ENCODE measurements around the gene MTMR11. TPM values are rescaled to one million over a fixed set of nuclear protein-coding genes. Genes with fewer than 3 reads are reported as not detected.

Gene MTMR11
- total RNA-seq, 1 experiment from 2014 or later: 10.5 TPM

DNA sequence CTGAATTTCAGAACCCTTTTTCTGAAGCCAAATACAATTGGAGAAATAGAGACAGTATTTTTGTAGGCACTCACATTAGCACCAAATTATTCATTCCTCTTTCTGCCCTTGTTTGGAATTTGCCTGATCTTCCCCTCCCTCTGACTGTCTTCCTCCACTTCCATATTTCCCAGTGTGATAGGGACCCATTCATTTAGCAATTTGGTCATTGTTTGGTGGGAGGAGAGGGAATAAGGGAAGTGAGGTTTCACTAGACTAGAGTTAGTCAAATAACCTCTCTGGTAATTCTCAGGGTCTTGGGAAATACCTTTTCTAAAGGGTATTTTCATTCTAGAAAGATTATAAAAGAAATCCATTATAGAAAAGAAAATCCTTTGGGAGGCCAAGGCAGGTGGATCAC, 31.0 kb upstream of the MTMR11 start:
- intact Hi-C loops (cut with micrococcal nuclease): no loop called here
- Histone ChIP-seq H3K9me3 (ENCODE audit: control insufficient read depth in 1 of 2, insufficient read depth in 1 of 2, low read depth in 1 of 2, low read length in 2 of 2) (no peaks in the 10 kb centered on the region), H3K4me2 (ENCODE audit: low read length) (no peak overlapping the region), H3K79me2 (ENCODE audit: insufficient read depth, low read length) (no peaks in the 10 kb centered on the region), H3K27ac (ENCODE audit: low read depth, low read length) (no peak overlapping the region), H3K27me3 (ENCODE audit: insufficient read depth, low read length) (no peaks in the 10 kb centered on the region), H3K9ac (ENCODE audit: low read length) (no peak overlapping the region), H4K20me1 (ENCODE audit: insufficient read depth) (no peaks in the 10 kb centered on the region), H3K9me2 (ENCODE audit: insufficient read depth) (no peaks in the 10 kb centered on the region), H3K4me3 (replicated peaks in 1 of 2; ENCODE audit: low read depth in 1 of 2, low read length in 2 of 2) (no peak overlapping the region), H3K4me1 (ENCODE audit: control insufficient read depth in 1 of 2, insufficient read depth in 2 of 2, low read length in 2 of 2) (no peaks in the 10 kb centered on the region), H3K36me3 (ENCODE audit: control insufficient read depth in 1 of 2, insufficient read depth in 2 of 2, low read length in 2 of 2) (peaks cover 34 to 39% of the 10 kb centered on the region in 2 experiments; a peak in 3 of 4 replicates), H2AFZ (ENCODE audit: low read depth, low read length, poor library complexity, severe bottlenecking) (no peak overlapping the region)
- CTCF ChIA-PET: no interaction called here
- RAD21 ChIA-PET (ENCODE audit: low non-redundant PET in 1 of 2, low total read pairs in 2 of 2, uncharacterized antibody in 2 of 2, unreplicated experiment in 2 of 2): no interaction called here
- POLR2A ChIA-PET: no interaction called here
- ATAC-seq (no peak), DNase-seq (ENCODE audit: low read depth, low spot score) (no peak)
- TF ChIP-seq, protein P1, sequence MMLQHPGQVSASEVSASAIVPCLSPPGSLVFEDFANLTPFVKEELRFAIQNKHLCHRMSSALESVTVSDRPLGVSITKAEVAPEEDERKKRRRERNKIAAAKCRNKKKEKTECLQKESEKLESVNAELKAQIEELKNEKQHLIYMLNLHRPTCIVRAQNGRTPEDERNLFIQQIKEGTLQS (IDR thresholded peaks at IDR 0.05): no peak
- no peak for TF ChIP-seq SRF (IDR thresholded peaks at IDR 0.05; ENCODE audit: low read depth)
- no peak for TF ChIP-seq CBX3 (IDR thresholded peaks at IDR 0.05; ENCODE audit: low read depth)
- no peak for TF ChIP-seq FOSL1 (IDR thresholded peaks at IDR 0.05; ENCODE audit: low read depth)
- no peak for TF ChIP-seq EZH2phosphoT487 (IDR thresholded peaks at IDR 0.05; ENCODE audit: borderline replicate concordance)
- no peak for TF ChIP-seq YY1 (IDR thresholded peaks at IDR 0.05; ENCODE audit: extremely low read depth, insufficient replicate concordance, low read depth, low read length)
- no peak for TF ChIP-seq TCF7L2 (IDR thresholded peaks at IDR 0.05; ENCODE audit: borderline replicate concordance, extremely low read depth, insufficient read depth, insufficient read length)
- no peak for TF ChIP-seq EGR1 (IDR thresholded peaks at IDR 0.05; ENCODE audit: low read depth)
- no peak for TF ChIP-seq ZNF274 (IDR thresholded peaks at IDR 0.05; ENCODE audit: low read depth, low read length)
- no peak for TF ChIP-seq POLR2A (IDR thresholded peaks at IDR 0.05; ENCODE audit: borderline replicate concordance, extremely low read depth, insufficient read depth, insufficient read length)
- TF ChIP-seq, protein P2, sequence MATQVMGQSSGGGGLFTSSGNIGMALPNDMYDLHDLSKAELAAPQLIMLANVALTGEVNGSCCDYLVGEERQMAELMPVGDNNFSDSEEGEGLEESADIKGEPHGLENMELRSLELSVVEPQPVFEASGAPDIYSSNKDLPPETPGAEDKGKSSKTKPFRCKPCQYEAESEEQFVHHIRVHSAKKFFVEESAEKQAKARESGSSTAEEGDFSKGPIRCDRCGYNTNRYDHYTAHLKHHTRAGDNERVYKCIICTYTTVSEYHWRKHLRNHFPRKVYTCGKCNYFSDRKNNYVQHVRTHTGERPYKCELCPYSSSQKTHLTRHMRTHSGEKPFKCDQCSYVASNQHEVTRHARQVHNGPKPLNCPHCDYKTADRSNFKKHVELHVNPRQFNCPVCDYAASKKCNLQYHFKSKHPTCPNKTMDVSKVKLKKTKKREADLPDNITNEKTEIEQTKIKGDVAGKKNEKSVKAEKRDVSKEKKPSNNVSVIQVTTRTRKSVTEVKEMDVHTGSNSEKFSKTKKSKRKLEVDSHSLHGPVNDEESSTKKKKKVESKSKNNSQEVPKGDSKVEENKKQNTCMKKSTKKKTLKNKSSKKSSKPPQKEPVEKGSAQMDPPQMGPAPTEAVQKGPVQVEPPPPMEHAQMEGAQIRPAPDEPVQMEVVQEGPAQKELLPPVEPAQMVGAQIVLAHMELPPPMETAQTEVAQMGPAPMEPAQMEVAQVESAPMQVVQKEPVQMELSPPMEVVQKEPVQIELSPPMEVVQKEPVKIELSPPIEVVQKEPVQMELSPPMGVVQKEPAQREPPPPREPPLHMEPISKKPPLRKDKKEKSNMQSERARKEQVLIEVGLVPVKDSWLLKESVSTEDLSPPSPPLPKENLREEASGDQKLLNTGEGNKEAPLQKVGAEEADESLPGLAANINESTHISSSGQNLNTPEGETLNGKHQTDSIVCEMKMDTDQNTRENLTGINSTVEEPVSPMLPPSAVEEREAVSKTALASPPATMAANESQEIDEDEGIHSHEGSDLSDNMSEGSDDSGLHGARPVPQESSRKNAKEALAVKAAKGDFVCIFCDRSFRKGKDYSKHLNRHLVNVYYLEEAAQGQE (IDR thresholded peaks at IDR 0.05; ENCODE audit: low read depth): no peak
- BruUV-seq (replicated peaks): no TSS peak

All from HCT116 (cell line).